Activated CD4-positive, alpha-beta memory T cell treated with anti-CD3 and anti-CD28 coated beads, Interleukin-2, amount 10 ng/mL, durations not matched to agents 7 days and 5 days (primary cell): ENCODE data around the gene SLC6A11. TPM values are rescaled to one million over a fixed set of nuclear protein-coding genes. Genes with fewer than 3 reads are reported as not detected.

ENCODE experiments used
- CTCF ChIA-PET: fragments of 350-600 bp; sonication (Branson Sonifier 250); formaldehyde crosslinking; loops from one replicate; lab custom pipeline; 2021; ENCODE audit warnings: antibody characterized with exemption, inconsistent platforms; lab: Charles Lee
- POLR2A ChIA-PET: fragments of 350-600 bp; sonication (Branson Sonifier 250); formaldehyde crosslinking; loops from one replicate; lab custom pipeline; 2021; ENCODE audit warnings: antibody characterized with exemption; lab: Charles Lee
- DNase-seq: peaks from one replicate; pipeline ENCODE4 v3.0.0-alpha.2; 2020
- H3K27ac Mint-ChIP-seq: one replicate; pipeline ENCODE4 v1.8.0; 2021; ENCODE audit warnings: mild to moderate bottlenecking, mixed read lengths
- H3K27me3 Mint-ChIP-seq: one replicate; pipeline ENCODE4 v1.8.0; 2021; ENCODE audit warnings: mixed read lengths
- H3K36me3 Mint-ChIP-seq: one replicate; pipeline ENCODE4 v1.8.0; 2021; ENCODE audit warnings: low read depth, mixed read lengths
- H3K4me1 Mint-ChIP-seq: one replicate; pipeline ENCODE4 v1.8.0; 2021; ENCODE audit warnings: mixed read lengths
- H3K4me3 Mint-ChIP-seq: one replicate; pipeline ENCODE4 v1.8.0; 2021; ENCODE audit warnings: mild to moderate bottlenecking, mixed read lengths
- H3K9me3 Mint-ChIP-seq: one replicate; pipeline ENCODE4 v1.8.0; 2021; ENCODE audit warnings: mixed read lengths
- total RNA-seq, 2 experiments: library from RNA; stranded (reverse); gene quantifications; one replicate each; pipeline ENCODE4 v1.2.3, GENCODE V29; 2021

Gene SLC6A11
- total RNA-seq, 2 experiments from 2014 or later, result not detected

DNA sequence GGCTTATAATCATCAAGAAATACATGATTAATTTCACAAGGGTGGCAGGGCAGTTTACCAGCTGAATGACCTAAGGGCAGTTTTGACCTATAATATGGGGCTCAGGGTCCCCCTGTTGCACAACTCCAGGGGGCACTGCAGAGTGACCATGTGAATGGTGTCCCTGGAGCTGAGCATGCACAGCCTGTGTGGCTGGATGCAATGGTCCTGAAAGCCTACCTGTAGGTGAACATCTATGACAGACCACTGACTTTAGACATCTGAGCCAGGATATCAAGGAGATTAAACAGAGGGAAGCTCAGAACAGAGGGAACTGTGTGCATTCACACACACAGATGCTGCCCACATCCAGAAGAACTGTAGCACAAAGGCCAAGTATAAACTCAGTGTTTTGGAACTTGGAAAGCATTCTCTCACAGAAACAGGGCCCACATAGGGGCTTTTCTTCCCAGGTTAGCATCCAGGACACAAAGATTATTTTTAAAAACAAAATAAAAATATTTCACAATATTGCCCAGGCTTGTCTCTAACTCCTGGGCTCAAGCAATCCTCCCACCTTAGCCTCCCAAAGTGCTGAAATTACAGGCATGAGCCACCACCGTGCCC lies 7.8 kb upstream of the SLC6A11 start:
- H3K4me1 Mint-ChIP-seq, result no peaks in the 10 kb centered on the region
- DNase-seq, result no peak
- ChIA-PET CTCF (interaction anchor here (0.7 kb wide), 1 partner anchor 398 kb away, joined by 3 read pairs; no protein-coding TSS in a partner anchor), POLR2A (no interaction called here)
- no peaks in the 10 kb centered on the region for H3K9me3 Mint-ChIP-seq
- no peaks in the 10 kb centered on the region for H3K36me3 Mint-ChIP-seq
- H3K4me3 Mint-ChIP-seq, result no peak overlapping the region
- H3K27ac Mint-ChIP-seq, result no peak overlapping the region
- H3K27me3 Mint-ChIP-seq, result peaks cover 6% of the 10 kb centered on the region

GRCh38 chr3:10808974-10809373 lies 7.1 kb upstream of the SLC6A11 start:
- H3K27me3 Mint-ChIP-seq, result peaks cover 6% of the 10 kb centered on the region
- ChIA-PET CTCF (no interaction called here), POLR2A (no interaction called here)
- no peaks in the 10 kb centered on the region for H3K9me3 Mint-ChIP-seq
- H3K27ac Mint-ChIP-seq, result no peak overlapping the region
- H3K36me3 Mint-ChIP-seq, result no peaks in the 10 kb centered on the region
- no peaks in the 10 kb centered on the region for H3K4me1 Mint-ChIP-seq
- no peak overlapping the region for H3K4me3 Mint-ChIP-seq
- DNase-seq, result no peak

DNA sequence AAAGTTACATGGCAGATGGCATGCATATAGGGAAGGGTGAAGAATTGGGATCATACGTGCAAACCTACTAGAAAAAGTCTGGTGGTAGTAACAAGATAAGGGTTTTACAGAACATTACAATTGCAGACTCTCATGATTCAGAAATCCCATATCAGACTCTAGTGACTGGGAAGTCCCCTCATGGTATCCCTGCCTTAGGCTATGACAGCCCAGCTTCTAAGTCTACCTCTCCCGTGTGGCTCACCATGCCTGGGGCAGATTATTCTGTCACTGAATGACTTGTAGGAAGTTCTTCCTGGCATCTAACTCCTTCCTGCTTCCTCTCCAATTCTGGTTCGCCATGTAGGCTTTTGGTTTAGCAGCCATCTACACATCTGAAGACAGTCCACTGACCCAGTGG lies 5.7 kb upstream of the SLC6A11 start:
- H3K4me3 Mint-ChIP-seq, result no peak overlapping the region
- H3K36me3 Mint-ChIP-seq, result no peaks in the 10 kb centered on the region
- no peaks in the 10 kb centered on the region for H3K4me1 Mint-ChIP-seq
- H3K27ac Mint-ChIP-seq, result no peak overlapping the region
- POLR2A ChIA-PET, result no interaction called here
- DNase-seq, result no peak
- H3K27me3 Mint-ChIP-seq, result peaks cover 18% of the 10 kb centered on the region
- no peaks in the 10 kb centered on the region for H3K9me3 Mint-ChIP-seq
- CTCF ChIA-PET, result no interaction called here

GRCh38 chr3:10813425-10813824 lies 2.6 kb upstream of the SLC6A11 start:
- CTCF ChIA-PET, result no interaction called here
- POLR2A ChIA-PET, result no interaction called here
- Mint-ChIP-seq H3K4me3 (no peak overlapping the region), H3K27ac (no peak overlapping the region), H3K36me3 (no peaks in the 10 kb centered on the region), H3K27me3 (peaks cover 22% of the 10 kb centered on the region), H3K9me3 (no peaks in the 10 kb centered on the region), H3K4me1 (no peaks in the 10 kb centered on the region)
- no peak for DNase-seq

DNA sequence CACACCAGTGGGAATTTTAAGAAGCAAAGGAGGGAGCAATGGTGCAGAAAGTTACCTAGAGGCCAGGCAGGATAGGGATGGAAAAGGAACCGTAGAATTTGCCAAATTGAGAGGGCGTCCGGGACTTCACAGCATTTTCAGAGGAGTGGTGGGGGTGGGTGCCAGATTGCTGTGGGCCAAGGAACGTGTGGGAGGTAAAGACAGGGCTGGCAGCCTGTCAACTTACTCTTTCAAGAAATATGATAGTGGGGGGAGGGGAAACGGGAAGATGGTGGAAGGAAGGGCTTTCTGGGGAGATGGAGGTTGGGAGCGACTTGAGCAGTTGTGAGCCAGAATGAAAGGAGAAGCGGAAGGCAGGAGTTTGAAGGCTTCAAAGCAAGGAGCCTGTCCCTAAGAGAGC lies 1.4 kb upstream of the SLC6A11 start:
- POLR2A ChIA-PET, result no interaction called here
- no peak overlapping the region for H3K27ac Mint-ChIP-seq
- H3K27me3 Mint-ChIP-seq, result peaks cover 25% of the 10 kb centered on the region
- H3K36me3 Mint-ChIP-seq, result no peaks in the 10 kb centered on the region
- no peak for DNase-seq
- H3K4me1 Mint-ChIP-seq, result no peaks in the 10 kb centered on the region
- CTCF ChIA-PET, result no interaction called here
- no peak overlapping the region for H3K4me3 Mint-ChIP-seq
- H3K9me3 Mint-ChIP-seq, result no peaks in the 10 kb centered on the region

- no peaks in the 10 kb centered on the region for H3K36me3 Mint-ChIP-seq
- DNase-seq, result no peak
- H3K4me1 Mint-ChIP-seq, result no peaks in the 10 kb centered on the region
- no peak overlapping the region for H3K27ac Mint-ChIP-seq
- H3K27me3 Mint-ChIP-seq, result peaks cover 27% of the 10 kb centered on the region
- H3K4me3 Mint-ChIP-seq, result no peak overlapping the region
- ChIA-PET CTCF (no interaction called here), POLR2A (no interaction called here)
- no peaks in the 10 kb centered on the region for H3K9me3 Mint-ChIP-seq
Measured at GRCh38 chr3:10815487-10815886, 541 bp upstream of the SLC6A11 start.

- no peak for DNase-seq
- CTCF ChIA-PET, result no interaction called here
- H3K36me3 Mint-ChIP-seq, result no peaks in the 10 kb centered on the region
- H3K9me3 Mint-ChIP-seq, result no peaks in the 10 kb centered on the region
- H3K4me1 Mint-ChIP-seq, result no peaks in the 10 kb centered on the region
- H3K27ac Mint-ChIP-seq, result no peak overlapping the region
- no peak overlapping the region for H3K4me3 Mint-ChIP-seq
- POLR2A ChIA-PET, result no interaction called here
- H3K27me3 Mint-ChIP-seq, result peaks cover 33% of the 10 kb centered on the region
Measured at GRCh38 chr3:10816863-10817253, 830 bp downstream of the SLC6A11 start.

GRCh38 chr3:10817506-10817905 lies 1.5 kb downstream of the SLC6A11 start:
- Mint-ChIP-seq H3K27me3 (peaks cover 34% of the 10 kb centered on the region), H3K4me1 (no peaks in the 10 kb centered on the region), H3K9me3 (no peaks in the 10 kb centered on the region), H3K36me3 (no peaks in the 10 kb centered on the region), H3K4me3 (no peak overlapping the region), H3K27ac (no peak overlapping the region)
- POLR2A ChIA-PET, result no interaction called here
- CTCF ChIA-PET, result no interaction called here
- no peak for DNase-seq

DNA sequence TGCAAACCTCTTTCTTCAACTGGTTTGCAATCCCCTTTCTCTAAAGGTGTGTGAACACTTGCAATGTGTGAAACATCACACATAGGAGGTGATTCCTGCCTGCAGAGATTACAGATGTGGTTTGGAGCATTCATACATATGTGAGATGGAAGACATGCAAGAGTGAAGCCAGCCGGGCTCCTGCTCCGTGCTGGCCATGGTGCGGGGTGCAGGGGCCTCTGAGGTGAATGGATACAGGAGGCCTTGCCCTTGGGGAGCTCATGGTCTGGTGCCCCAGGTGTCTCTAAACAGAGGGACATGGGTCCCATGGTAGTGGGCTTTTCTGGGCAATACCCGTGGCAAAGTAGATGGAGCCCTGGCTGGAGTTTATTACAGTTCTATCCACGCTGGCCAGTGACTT lies 6.0 kb downstream of the SLC6A11 start:
- Mint-ChIP-seq H3K36me3 (no peaks in the 10 kb centered on the region), H3K4me1 (no peaks in the 10 kb centered on the region), H3K9me3 (no peaks in the 10 kb centered on the region), H3K27ac (no peak overlapping the region), H3K4me3 (no peak overlapping the region), H3K27me3 (peaks cover 16% of the 10 kb centered on the region)
- POLR2A ChIA-PET, result no interaction called here
- no peak for DNase-seq
- CTCF ChIA-PET, result no interaction called here

- Mint-ChIP-seq H3K9me3 (no peaks in the 10 kb centered on the region), H3K27ac (no peak overlapping the region), H3K27me3 (peaks cover 14% of the 10 kb centered on the region), H3K36me3 (no peaks in the 10 kb centered on the region), H3K4me3 (no peak overlapping the region), H3K4me1 (no peaks in the 10 kb centered on the region)
- POLR2A ChIA-PET, result no interaction called here
- CTCF ChIA-PET, result no interaction called here
- DNase-seq, result no peak
Measured at GRCh38 chr3:10822708-10823515, 6.9 kb downstream of the SLC6A11 start.

DNA sequence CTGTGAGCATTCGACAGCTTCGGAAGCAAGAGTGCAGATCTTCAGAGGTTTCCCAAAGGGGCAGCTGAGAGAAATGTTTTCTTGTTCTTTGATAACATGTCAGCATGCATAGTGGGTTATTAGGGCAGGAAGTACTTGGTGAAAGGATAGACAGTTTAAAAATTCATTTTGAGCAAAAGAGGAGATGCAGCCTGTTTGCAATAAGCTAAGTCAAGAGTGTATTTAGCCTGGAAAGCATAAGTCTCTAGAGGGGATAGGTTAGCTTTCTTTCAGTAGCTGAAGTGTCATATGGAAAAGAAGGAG lies 7.4 kb downstream of the SLC6A11 start:
- CTCF ChIA-PET, result no interaction called here
- DNase-seq, result no peak
- POLR2A ChIA-PET, result no interaction called here

DNA sequence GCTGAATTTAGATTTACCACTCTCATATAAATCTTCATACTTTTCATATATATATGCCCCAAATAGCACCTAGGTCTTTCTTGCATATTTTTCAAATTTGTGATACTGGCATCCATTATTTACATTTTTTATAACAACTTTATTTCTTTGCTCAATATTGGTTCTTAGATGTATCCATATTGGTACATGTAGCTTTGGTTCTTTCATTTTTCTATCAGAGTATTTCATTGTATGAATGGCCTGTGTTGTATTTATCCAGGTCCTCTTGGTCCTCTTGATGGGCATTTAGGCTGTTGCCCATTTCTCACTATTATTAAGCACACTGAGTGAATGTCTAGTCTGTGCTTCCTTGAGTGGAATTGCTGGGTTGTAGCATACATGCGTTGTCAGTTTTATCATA lies 8.4 kb downstream of the SLC6A11 start:
- POLR2A ChIA-PET, result no interaction called here
- peaks cover 9% of the 10 kb centered on the region for H3K27me3 Mint-ChIP-seq

More for the DNA sequence above, 7.4 kb downstream of the SLC6A11 start:
- Mint-ChIP-seq H3K4me3 (no peak overlapping the region), H3K4me1 (no peaks in the 10 kb centered on the region), H3K27ac (no peak overlapping the region), H3K9me3 (no peaks in the 10 kb centered on the region), H3K27me3 (peaks cover 12% of the 10 kb centered on the region), H3K36me3 (no peaks in the 10 kb centered on the region)

GRCh38 chr3:10833855-10834414 lies 17.9 kb downstream of the SLC6A11 start:
- Mint-ChIP-seq H3K36me3 (no peaks in the 10 kb centered on the region), H3K9me3 (no peaks in the 10 kb centered on the region), H3K27me3 (peaks cover 10% of the 10 kb centered on the region), H3K4me3 (no peak overlapping the region), H3K4me1 (no peaks in the 10 kb centered on the region), H3K27ac (no peak overlapping the region)
- no peak for DNase-seq
- POLR2A ChIA-PET, result no interaction called here
- CTCF ChIA-PET, result no interaction called here

More for the DNA sequence above, 8.4 kb downstream of the SLC6A11 start:
- CTCF ChIA-PET, result no interaction called here
- Mint-ChIP-seq H3K4me1 (no peaks in the 10 kb centered on the region), H3K9me3 (no peaks in the 10 kb centered on the region), H3K36me3 (no peaks in the 10 kb centered on the region), H3K4me3 (no peak overlapping the region), H3K27ac (no peak overlapping the region)
- DNase-seq, result no peak

GRCh38 chr3:10834951-10835350 lies 18.9 kb downstream of the SLC6A11 start:
- Mint-ChIP-seq H3K9me3 (no peaks in the 10 kb centered on the region), H3K4me1 (no peaks in the 10 kb centered on the region), H3K27ac (no peak overlapping the region), H3K4me3 (no peak overlapping the region), H3K27me3 (peaks cover 10% of the 10 kb centered on the region), H3K36me3 (no peaks in the 10 kb centered on the region)
- CTCF ChIA-PET, result no interaction called here
- DNase-seq, result no peak
- POLR2A ChIA-PET, result no interaction called here
